AG08396 (cell line): ENCODE results near the gene GGCT.

Experiments
- DNase-seq: peaks from one replicate; pipeline ENCODE4 v3.0.0; 2012; ENCODE audit warnings: low spot score, mixed read lengths

The GGCT gene

DNA sequence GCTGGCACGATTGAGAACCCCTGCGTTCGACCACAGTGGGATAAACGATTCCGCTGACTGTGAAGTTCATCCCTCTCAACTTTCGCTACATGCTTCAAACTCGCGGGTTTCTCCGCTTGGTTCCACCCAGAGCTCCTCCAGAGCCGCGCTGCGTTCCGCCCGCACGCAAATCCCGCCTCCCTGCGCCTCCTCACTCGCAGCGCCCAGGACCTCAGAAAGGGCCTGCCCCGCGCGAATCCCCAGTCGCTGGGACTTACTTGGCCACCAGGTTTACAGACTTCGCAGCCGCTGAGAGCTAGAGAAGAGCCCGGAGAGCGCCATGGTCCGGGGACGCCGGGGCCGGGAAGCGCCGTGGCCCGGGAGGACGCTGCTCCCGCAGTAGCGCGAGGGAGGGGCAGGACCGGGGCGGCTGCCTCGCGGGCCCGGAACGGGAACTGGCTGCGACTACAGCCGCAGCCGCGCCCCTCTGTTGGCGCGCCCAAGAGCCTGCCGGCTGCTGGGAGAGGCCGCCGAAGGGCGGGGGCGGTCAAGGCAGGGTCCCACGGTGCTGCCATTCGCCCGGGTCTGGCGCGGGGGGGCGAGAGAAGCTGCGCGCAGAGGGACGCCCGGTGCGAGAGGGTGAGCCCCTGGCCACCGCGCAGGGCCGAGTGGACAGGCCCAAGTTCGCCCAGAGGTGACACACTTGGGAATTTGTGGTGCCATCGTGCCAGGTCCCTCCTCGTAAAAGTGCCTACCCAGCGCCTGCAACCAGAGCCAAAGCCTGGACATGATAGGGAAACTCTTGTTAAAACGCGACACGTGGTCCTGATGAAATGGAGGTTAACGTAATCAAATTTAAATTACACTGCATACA is 26.1 kb downstream of the GGCT start, which contains the start of gene NOD1:
TSS of gene NOD1 (minus strand) at position 436 of the 853 bp plus-strand sequence. CDS start 21,863 bp downstream, outside the sequence.
- DNase-seq: peak; percentile 91

GRCh38 chr7:30476459-30477145 is 28.0 kb downstream of the GGCT start:
- no peak for DNase-seq

DNA sequence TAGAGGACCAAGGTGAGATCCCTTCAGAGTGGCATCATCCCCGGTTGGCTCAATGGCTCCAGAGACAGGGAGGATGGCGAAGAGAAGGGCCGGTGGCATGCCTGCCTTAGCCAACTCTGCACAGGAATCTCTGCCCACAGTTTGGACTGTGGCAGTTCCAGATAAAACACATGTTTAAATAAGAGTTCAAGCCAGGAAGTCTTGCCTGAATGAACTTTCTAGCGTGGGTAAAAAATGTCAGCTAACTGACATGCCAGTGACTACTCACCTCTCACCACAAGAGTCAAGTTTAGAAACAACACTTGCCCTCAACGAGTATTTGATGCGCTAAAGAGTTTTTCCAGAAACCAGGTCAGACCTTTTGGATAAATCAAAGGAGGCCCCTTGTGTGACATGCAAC is 29.0 kb downstream of the GGCT start:
- no peak for DNase-seq

DNA sequence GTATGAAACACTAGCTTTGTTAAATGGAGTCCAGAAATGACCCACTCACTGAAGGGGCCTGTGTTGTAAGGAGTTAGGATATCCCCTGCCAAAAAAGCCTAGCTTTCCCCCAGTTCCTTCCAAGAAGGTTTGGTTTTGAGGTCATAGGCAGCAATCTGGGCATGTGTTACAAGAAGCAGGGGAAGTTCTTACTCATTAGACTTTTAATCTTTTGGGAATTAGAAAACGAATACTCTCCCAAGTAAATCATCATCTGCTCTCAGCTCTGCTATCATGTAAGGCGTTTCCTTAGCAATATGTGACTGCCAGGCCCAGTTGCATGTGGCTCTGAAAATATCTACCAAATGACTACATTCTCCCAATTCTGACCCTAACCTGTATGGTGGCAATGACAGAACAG is 29.7 kb downstream of the GGCT start:
- no peak for DNase-seq

- no peak for DNase-seq
These were observed 30.1 kb downstream of the GGCT start for GRCh38 chr7:30474485-30474884.

GRCh38 chr7:30473903-30474302 is 30.7 kb downstream of the GGCT start:
- DNase-seq: no peak

DNA sequence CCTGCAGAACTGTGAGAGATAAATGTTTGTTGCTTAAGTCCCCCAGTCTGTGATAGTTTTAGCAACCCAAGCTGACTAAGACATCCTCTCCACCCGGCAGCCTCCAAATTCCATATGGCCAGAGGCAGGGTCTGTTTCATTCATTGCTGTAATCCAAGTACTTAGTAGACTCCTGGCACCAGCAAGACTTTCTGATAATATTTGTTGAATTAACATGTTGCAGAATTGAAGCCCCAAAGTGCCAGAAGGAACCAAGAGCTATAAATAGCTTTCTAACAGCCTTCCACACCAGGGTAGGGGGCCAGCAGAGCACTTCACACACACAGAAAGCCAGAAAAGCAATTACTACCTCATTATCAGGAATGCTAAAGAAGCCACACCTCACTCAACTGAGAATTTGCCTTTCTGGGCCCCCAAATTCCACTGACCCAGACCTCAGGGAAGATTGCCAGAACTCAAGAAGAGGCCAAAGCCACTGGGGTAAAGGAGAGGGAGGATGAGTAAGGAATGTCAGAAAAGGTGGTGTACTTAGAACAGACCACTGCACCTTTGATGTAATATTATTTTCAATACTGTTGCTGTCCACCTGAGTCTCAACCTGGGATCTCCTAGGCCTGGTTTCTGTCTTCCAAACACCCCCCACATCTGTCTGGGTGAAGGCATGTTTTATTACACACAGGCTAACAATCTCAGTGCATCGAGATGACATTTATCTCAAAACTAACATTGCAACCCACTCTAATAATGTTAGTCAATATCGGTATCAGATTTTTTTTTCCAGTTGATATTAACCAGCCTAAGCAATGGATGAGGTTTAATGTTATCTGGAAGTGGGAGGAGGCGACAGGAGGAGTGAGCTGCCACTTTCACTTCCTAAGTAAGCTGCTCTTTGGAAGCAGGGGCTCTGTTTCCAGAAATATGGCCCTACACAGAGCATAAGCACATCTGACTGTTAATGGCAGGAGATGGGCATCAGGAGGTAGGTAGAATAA is 31.5 kb downstream of the GGCT start:
- DNase-seq: no peak

- no peak for DNase-seq
These were observed 32.4 kb downstream of the GGCT start for GRCh38 chr7:30472081-30472783.

DNA sequence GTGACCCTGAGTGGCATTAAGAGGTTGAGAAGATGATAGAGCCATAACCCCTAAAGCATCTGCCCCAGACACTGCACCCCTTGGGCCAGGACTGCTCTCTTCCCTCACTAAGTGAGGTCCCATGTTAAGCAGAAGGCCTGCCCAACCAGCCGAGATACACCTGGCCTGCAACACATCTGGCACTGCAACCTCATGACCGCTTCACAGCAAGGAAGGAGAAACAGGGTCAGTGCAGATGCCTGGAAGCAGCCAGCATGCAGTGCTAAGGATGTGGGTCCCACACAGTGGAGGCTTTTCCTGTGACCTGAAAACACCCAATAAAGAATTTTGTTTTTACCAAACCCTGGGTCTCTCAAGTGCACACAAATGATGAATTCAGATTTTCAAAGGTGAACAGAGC is 33.4 kb downstream of the GGCT start:
- DNase-seq: no peak

DNA sequence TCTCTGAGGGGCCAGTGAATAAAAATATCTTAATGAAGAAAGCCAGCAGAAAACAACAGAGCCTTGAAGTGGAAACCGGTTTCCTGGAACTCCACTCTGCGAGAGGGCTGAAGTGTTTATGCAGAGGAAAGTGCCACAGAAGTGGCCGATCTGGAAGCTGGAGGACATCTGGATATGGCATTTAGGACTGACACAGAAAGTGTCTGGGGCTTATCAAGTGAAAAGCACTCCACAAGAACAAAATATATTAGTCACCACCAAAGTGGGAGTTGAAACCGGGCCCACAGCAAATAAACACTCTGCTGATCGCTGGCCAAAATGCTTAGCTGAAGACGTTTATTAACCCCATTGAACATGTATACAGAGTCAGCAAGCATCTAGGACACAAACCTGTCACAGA is 33.9 kb downstream of the GGCT start:
- DNase-seq: peak; percentile 46

DNA sequence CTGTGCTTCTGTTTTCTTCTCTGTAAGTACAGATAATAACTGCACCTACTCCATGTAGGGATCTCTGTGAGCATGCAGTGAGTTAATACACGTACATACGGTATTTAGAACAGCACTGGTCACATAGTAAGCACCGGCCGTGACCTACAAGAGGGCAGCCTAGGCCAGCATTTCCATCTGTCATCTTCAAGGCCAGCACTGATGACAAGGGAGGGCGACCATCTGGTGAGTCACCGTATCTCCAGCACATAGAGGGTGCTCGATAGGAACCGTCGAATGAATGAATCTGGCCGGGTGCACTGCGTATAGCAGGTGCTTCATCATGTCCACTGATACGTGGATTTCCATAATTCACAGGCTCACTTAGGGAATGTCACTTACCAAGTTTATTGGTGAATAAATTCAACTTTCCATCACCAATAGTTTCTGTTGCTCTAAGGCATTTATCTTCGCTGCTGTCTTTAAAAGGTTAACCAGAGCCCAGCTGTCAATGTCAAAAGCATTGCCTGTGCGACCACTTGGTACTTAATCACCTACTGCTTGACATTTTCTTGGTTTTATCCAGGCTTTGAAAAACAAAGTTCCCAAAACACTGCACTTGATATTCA is 34.4 kb downstream of the GGCT start:
- no peak for DNase-seq

DNA sequence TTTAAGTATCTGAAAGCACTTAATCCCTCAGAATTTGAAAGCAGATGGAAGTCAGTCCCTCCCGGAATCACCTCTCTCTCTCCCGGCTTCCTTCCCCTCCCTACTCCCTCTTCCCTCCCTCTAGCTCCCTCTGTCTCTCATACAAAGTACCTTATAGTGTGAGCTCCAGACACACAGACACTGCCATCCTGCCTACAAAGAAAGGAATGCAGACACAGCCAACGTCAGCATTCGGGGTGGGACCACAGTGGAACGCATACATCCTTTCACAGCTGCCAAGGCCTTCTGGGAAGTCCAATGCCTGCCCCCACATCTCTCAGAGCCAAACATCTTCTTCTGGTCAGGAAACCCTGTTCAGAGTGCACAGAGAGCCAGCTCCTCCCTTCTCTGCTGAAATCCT is 35.3 kb downstream of the GGCT start:
- DNase-seq: peak; percentile 83

- DNase-seq: no peak
These were observed 35.8 kb downstream of the GGCT start for GRCh38 chr7:30468791-30469190.

- no peak for DNase-seq
These were observed 36.6 kb downstream of the GGCT start for GRCh38 chr7:30468041-30468440.

GRCh38 chr7:30467271-30467670 is 37.4 kb downstream of the GGCT start:
- DNase-seq: no peak

DNA sequence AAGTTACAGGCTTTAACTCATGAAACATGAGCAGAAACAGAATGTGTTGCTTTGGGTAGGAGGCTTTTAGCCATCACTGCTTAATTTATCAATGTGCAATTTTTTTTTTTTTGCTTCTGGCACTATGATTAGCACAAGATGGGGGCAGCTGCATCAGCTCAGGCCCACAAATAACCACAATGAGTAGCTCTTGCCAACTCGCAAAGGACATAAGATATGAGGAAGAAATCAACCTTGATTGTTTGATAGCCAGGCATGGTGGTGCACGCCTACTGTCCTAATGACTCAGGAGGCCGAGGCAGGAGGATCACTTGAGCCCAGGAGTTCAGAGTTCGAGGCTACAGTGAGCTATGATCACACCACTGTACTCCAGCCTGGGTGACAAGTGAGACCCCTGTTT is 38.4 kb downstream of the GGCT start:
- no peak for DNase-seq

GRCh38 chr7:30465811-30466180 is 38.8 kb downstream of the GGCT start:
- DNase-seq: no peak

GRCh38 chr7:30465046-30465810 is 39.4 kb downstream of the GGCT start:
- DNase-seq: no peak

- no peak for DNase-seq
These were observed 40.4 kb downstream of the GGCT start for GRCh38 chr7:30464231-30464671.

DNA sequence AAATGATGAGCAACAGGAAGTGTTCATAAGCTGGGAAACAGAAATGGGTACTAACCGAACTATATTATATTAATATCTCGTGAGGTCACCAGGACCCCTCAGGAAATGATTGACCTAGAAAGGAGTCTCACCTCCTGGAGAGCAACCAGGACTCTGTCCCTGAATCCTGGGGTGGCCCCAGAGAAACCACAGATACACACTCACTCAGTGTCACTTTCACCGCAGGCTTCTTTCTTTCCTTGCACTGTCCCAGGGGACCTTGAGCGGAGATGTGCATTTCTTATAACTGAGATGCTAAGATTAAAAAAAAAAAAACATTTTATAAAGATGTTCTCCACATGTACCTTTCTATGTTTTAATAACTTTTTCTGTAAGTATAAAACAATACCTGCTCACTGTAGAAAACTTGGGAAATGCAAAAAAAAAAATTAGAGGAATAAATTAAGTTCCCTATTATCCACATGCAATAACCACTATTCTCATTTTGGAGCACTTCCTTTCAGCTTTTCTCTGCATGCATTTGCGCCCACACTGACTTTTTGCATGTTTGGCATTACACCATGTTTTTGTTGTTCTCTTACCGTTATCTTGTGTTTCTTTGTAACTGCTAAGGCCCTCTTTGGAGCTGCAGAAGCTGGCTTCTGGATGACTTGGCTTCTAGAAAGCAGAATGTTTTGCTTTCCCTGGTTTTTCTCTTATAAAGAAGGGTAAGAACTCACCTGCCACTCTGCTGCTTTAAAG is 41.1 kb downstream of the GGCT start:
- no peak for DNase-seq
